Endothelial cell of umbilical vein (primary cell): ENCODE measurements around the gene S100A3. TPM values are rescaled to one million over a fixed set of nuclear protein-coding genes. Genes with fewer than 3 reads are reported as not detected.

Source experiments
- BruUV-seq: library from RNA; stranded (reverse); fragments of 400-500 nt; replicated peaks from 2 replicates; lab custom pipeline; 2021; lab: Mats Ljungman, UMichigan
- CTCF ChIA-PET: fragments of 300-600, 350-600 bp; sonication (Branson Sonifier 250); formaldehyde crosslinking; loops from one replicate; lab custom pipeline; 2021; ENCODE audit warnings: antibody characterized with exemption, inconsistent platforms; lab: Charles Lee
- POLR2A ChIA-PET: fragments of 300-600, 350-600 bp; sonication (Branson Sonifier 250); formaldehyde crosslinking; loops from one replicate; lab custom pipeline; 2021; ENCODE audit warnings: antibody characterized with exemption, inconsistent platforms; lab: Charles Lee
- DNase-seq: peaks from one replicate; pipeline ENCODE4 v3.0.0-alpha.2; 2011; ENCODE audit warnings: low read depth, low spot score
- FAIRE-seq: peaks from 2 replicates; lab custom pipeline; 2011; peaks lifted over from hg19 to GRCh38; lab: Jason Lieb, UNC
- H2AFZ ChIP-seq: 2 replicates; pipeline ENCODE4 v1.6.0; 2012; ENCODE audit warnings: low read depth, low read length, control low read depth, inconsistent platforms
- H3K27ac ChIP-seq: 2 replicates; pipeline ENCODE4 v1.5.1; 2011; ENCODE audit warnings: low read depth, mild to moderate bottlenecking, control low read depth, low read length, moderate library complexity; ENCODE audit not compliant: insufficient read depth
- H3K27me3 ChIP-seq, 2 experiments: 2 replicates each; pipeline versions ENCODE4 v1.6.0 to v1.6.1; 2011; ENCODE audit warnings: low read length in 2 of 2, mixed read lengths in 1 of 2; ENCODE audit not compliant: control insufficient read depth in 2 of 2, insufficient read depth in 2 of 2
- H3K36me3 ChIP-seq, 2 experiments: 2 replicates in 1 of 2; 3 replicates in 1 of 2; pipeline ENCODE4 v1.5.1; 2011; ENCODE audit warnings: low read length in 2 of 2, mild to moderate bottlenecking in 1 of 2, moderate library complexity in 1 of 2; ENCODE audit not compliant: control insufficient read depth in 2 of 2, insufficient read depth in 2 of 2; ENCODE audit errors: extremely low read depth in 1 of 2
- H3K4me1 ChIP-seq: 3 replicates; pipeline ENCODE4 v1.5.1; 2011; ENCODE audit warnings: mild to moderate bottlenecking, low read length; ENCODE audit not compliant: control insufficient read depth, insufficient read depth; ENCODE audit errors: extremely low read depth
- H3K4me2 ChIP-seq: 2 replicates; pipeline ENCODE4 v1.6.1; 2011; ENCODE audit warnings: low read length, control low read depth, mixed read lengths; ENCODE audit not compliant: insufficient read depth
- H3K4me3 ChIP-seq, 3 experiments: fragments of 200-600 bp in 1 of 3; sonication (generic), shearing (Covaris generic) in 1 of 3; replicated peaks in 1 of 3; 2 replicates each; pipeline ENCODE4 v1.5.1; 2011 to 2016; ENCODE audit warnings: control low read depth in 3 of 3, low read length in 3 of 3, mild to moderate bottlenecking in 2 of 3, inconsistent platforms in 1 of 3, low read depth in 1 of 3, moderate library complexity in 1 of 3; ENCODE audit not compliant: insufficient read depth in 1 of 3
- H3K79me2 ChIP-seq: 2 replicates; pipeline ENCODE4 v1.6.0; 2012; ENCODE audit warnings: low read length, inconsistent platforms; ENCODE audit not compliant: control insufficient read depth, insufficient read depth
- H3K9ac ChIP-seq: replicated peaks from 2 replicates; pipeline ENCODE3; 2011; ENCODE audit warnings: low read length, control low read depth; ENCODE audit not compliant: insufficient read depth; ENCODE audit errors: extremely low read depth
- H3K9me1 ChIP-seq: replicated peaks from 3 replicates; pipeline ENCODE4 v1.6.0; 2011; ENCODE audit warnings: mild to moderate bottlenecking, low read length; ENCODE audit not compliant: control insufficient read depth, insufficient read depth; ENCODE audit errors: extremely low read depth
- H3K9me3 ChIP-seq: replicated peaks from 2 replicates; pipeline ENCODE4 v1.5.1; 2012; ENCODE audit warnings: low read length, inconsistent platforms; ENCODE audit not compliant: control insufficient read depth, insufficient read depth
- H4K20me1 ChIP-seq: replicated peaks from 2 replicates; pipeline ENCODE3; 2011; ENCODE audit warnings: mild to moderate bottlenecking, low read length; ENCODE audit not compliant: control insufficient read depth, insufficient read depth; ENCODE audit errors: extremely low read depth
- CTCF ChIP-seq, 2 donors: IDR thresholded peaks; 1 replicate in 1 of 2; 2 replicates in 1 of 2; pipeline ENCODE4 v1.5.1; 2011; ENCODE audit warnings: low read length in 2 of 2, mild to moderate bottlenecking in 2 of 2, moderate library complexity in 2 of 2, control low read depth in 1 of 2, inconsistent platforms in 1 of 2, low read depth in 1 of 2; ENCODE audit not compliant: insufficient read depth in 1 of 2; ENCODE audit errors: extremely low read depth in 1 of 2
- EZH2 ChIP-seq: IDR thresholded peaks from 2 replicates; pipeline ENCODE4 v1.6.1; 2012; ENCODE audit warnings: borderline replicate concordance, low read depth, mild to moderate bottlenecking, moderate library complexity, low read length, inconsistent platforms; ENCODE audit not compliant: severe bottlenecking
- FOS ChIP-seq: IDR thresholded peaks from 2 replicates; pipeline ENCODE4 v1.6.1; 2011; ENCODE audit warnings: mild to moderate bottlenecking, low read length, moderate library complexity, borderline replicate concordance; ENCODE audit not compliant: insufficient read depth
- GATA2 ChIP-seq: IDR thresholded peaks from 2 replicates; pipeline ENCODE4 v1.7.0; 2011; ENCODE audit warnings: low read depth, mild to moderate bottlenecking, moderate library complexity, mixed read lengths, low read length; ENCODE audit not compliant: insufficient read length, insufficient read depth
- JUN ChIP-seq: IDR thresholded peaks from 2 replicates; pipeline ENCODE4 v1.6.1; 2011; ENCODE audit warnings: borderline replicate concordance, low read depth; ENCODE audit not compliant: insufficient read length, insufficient read depth
- MAX ChIP-seq: IDR thresholded peaks from 2 replicates; pipeline ENCODE4 v1.6.1; 2011; ENCODE audit not compliant: insufficient read depth, insufficient read length
- MYC ChIP-seq: IDR thresholded peaks from one replicate; pipeline ENCODE4 v1.6.1; 2011; ENCODE audit warnings: mild to moderate bottlenecking, low read depth, low read length
- POLR2A ChIP-seq: IDR thresholded peaks from 2 replicates; pipeline ENCODE4 v1.6.1; 2012; ENCODE audit warnings: low read depth, mild to moderate bottlenecking, control low read depth, low read length
- POLR2AphosphoS5 ChIP-seq: IDR thresholded peaks from 2 replicates; pipeline ENCODE4 v1.6.1; 2012; ENCODE audit warnings: low read depth, mild to moderate bottlenecking, control low read depth, low read length, moderate library complexity; ENCODE audit not compliant: insufficient read depth
- dilution Hi-C: fragments of 300-500 bp; cut with MboI; formaldehyde crosslinking; loops from one replicate; pipeline ENCODE4 v1.15.0; 2019; ENCODE audit warnings: low sequenced_read_pairs; ENCODE audit not compliant: extremely low pct_ligation_motif_present
- intact Hi-C: fragments of 100-400 bp; cut with micrococcal nuclease; formaldehyde crosslinking; loops from one replicate; pipeline ENCODE4 v1.10.0; 2022
- polyA plus RNA-seq, 4 experiments: library from polyadenylated mRNA; depleted of rRNA in 3 of 4; stranded (reverse) in 3 of 4; unstranded in 1 of 4; fragments of >200 nt; gene quantifications; 2 replicates each; pipeline versions ENCODE4 v1.2.1 to v1.2.3, GENCODE V29; 2011 to 2012; ENCODE audit warnings: missing spikeins in 1 of 4
- total RNA-seq: library from RNA; stranded (reverse); gene quantifications from 2 replicates; pipeline ENCODE4 v1.2.3, GENCODE V29; 2021

Gene S100A3
- total and polyA plus RNA-seq, 2 donors (not counting 3 experiments of a cell fraction or from before 2014, with no cell fraction given): 0.42 to 1.3 TPM

GRCh38 chr1:153561466-153561985 lies 12.5 kb upstream of the S100A3 start:
- Histone ChIP-seq H3K4me2 (no peak overlapping the region), H3K27me3 (no peaks in the 10 kb centered on the region), H3K9me1 (no peaks in the 10 kb centered on the region), H3K79me2 (no peaks in the 10 kb centered on the region), H3K4me3 (no peak overlapping the region), H3K9me3 (no peaks in the 10 kb centered on the region), H3K27ac (no peak overlapping the region), H3K9ac (no peak overlapping the region), H4K20me1 (no peaks in the 10 kb centered on the region), H3K36me3 (no peaks in the 10 kb centered on the region), H3K4me1 (peaks cover 12% of the 10 kb centered on the region), H2AFZ (no peak overlapping the region)
- intact Hi-C loops: no loop called here
- dilution Hi-C loops: no loop called here
- BruUV-seq: no TSS peak
- TF ChIP-seq MAX (no peak), POLR2A (no peak), EZH2 (no peak), POLR2AphosphoS5 (no peak), GATA2 (no peak), JUN (no peak), MYC (no peak), CTCF (IDR thresholded peaks at IDR 0.05; ENCODE audit: extremely low read depth in 1 of 2, insufficient read depth in 1 of 2, low read depth in 1 of 2, low read length in 2 of 2) (no peak), FOS (no peak)
- DNase-seq (no peak), FAIRE-seq (no peak)
- CTCF ChIA-PET: interaction anchor here (1.5 to 4.5 kb wide), 3 partner anchors 10 to 51 kb away, joined by 5 to 25 read pairs (median 13); no protein-coding TSS in a partner anchor
- POLR2A ChIA-PET: no interaction called here
